Adrenal gland (tissue), 12 donors: Measurements from ENCODE around the gene PFN1. TPM values are rescaled to one million over a fixed set of nuclear protein-coding genes. Genes with fewer than 3 reads are reported as not detected.
A peak's percentile ranks its signal among the peaks of the same experiment; 100 is the strongest.

ENCODE experiments used
- DNase-seq, 7 donors: peaks; one replicate each; pipeline ENCODE4 v3.0.0-alpha.2; 2019 to 2020
- H3K27ac ChIP-seq, 5 donors: fragments of 200-600 bp; sonication (generic) in 4 of 5; 1 replicate in 3 of 5; 2 replicates in 2 of 5; pipeline versions ENCODE4 v1.5.1 to v1.8.0; 2016 to 2020; ENCODE audit warnings: mild to moderate bottlenecking in 1 of 5
- H3K27me3 ChIP-seq: fragments of 200-600 bp; 2 replicates; pipeline ENCODE4 v1.8.0; 2021
- H3K36me3 ChIP-seq, 2 donors: fragments of 200-600 bp; replicated peaks in 1 of 2; 1 replicate in 1 of 2; 2 replicates in 1 of 2; pipeline versions ENCODE4 v1.5.1 to v1.8.0; 2018 to 2022
- H3K4me1 ChIP-seq, 2 donors: fragments of 200-600 bp; replicated peaks in 1 of 2; 1 replicate in 1 of 2; 2 replicates in 1 of 2; pipeline versions ENCODE4 v1.5.1 to v1.8.0; 2018 to 2021
- H3K4me3 ChIP-seq, 4 donors: fragments of 200-600 bp; sonication (generic) in 3 of 4; one replicate each; pipeline ENCODE4 v1.5.1; 2016 to 2018
- H3K9me3 ChIP-seq, 3 donors: fragments of 200-600 bp; sonication (generic) in 1 of 3; replicated peaks in 1 of 3; 1 replicate in 2 of 3; 2 replicates in 1 of 3; pipeline versions ENCODE4 v1.5.1 to v1.8.0; 2016 to 2021
- POLR2A ChIP-seq, 2 donors: fragments of 450-650 bp; IDR thresholded peaks; one replicate each; pipeline ENCODE4 v1.6.1; 2017; ENCODE audit warnings: antibody characterized with exemption in 2 of 2, mild to moderate bottlenecking in 2 of 2, moderate library complexity in 1 of 2
- WGBS, 4 donors: extraction: QIAGEN DNeasy Blood & Tissue Kit in 2 of 4; methylation state at CpG; one replicate each; pipeline versions ENCODE4 v1.1.5 to v1.1.7; 2013 to 2017; 5-methylcytosine and 5-hydroxymethylcytosine counted together
- intact Hi-C, 2 donors: fragments of 100-400 bp; cut with DNase I; formaldehyde crosslinking; loops; one replicate each; pipeline versions ENCODE4 v1.14.1 to v1.15.0; 2022 to 2023
- polyA plus RNA-seq, 3 donors: library from polyadenylated mRNA; stranded (reverse); fragments of 200-250 nt in 2 of 3; fragments of 350-450 nt in 1 of 3; fragmentation: Illumina TruSeq in 1 of 3; extraction: RNeasy Lipid Tissue Mini Kit (QIAGEN cat#74804) in 1 of 3; gene quantifications; one replicate each; pipeline ENCODE4 v1.2.3, GENCODE V29; 2013 to 2014
- total RNA-seq, 9 donors: library from RNA; depleted of rRNA in 4 of 9; stranded (reverse); fragments of >200 nt in 4 of 9; fragments of 120-200 nt in 1 of 9; fragmentation: NEBNext Ultra II Directional in 1 of 9; extraction: Animal tissue kit (Norgen Biotek cat#: 25700) in 1 of 9; gene quantifications; one replicate each; pipeline versions ENCODE4 v1.1.0 to v1.2.4, GENCODE V29; 2013 to 2023
- TF ChIP-seq, protein P1 (sequence below), 6 experiments: fragments of 450-650 bp in 4 of 6; fragments of 200-600 bp in 2 of 6; sonication (generic) in 1 of 6; IDR thresholded peaks; 1 replicate in 5 of 6; 2 replicates in 1 of 6; pipeline versions ENCODE4 v1.5.1 to v1.8.0; 2016 to 2021; ENCODE audit warnings: antibody characterized with exemption in 6 of 6, mild to moderate bottlenecking in 2 of 6, moderate library complexity in 1 of 6
- donor health status: healthy with polysubstance abuse.
- donor health status: Bipolar disorder and iron deficiency.
- donor health status: DM: yes; HTN: yes; CAD: no.
- donor health status: DM: no; HTN: no; CAD: no.
- donor health status: DM: no; HTN: no; CAD: no.
- donor health status: DM: yes; HTN: yes; CAD: no.

PFN1 gene
- total and polyA plus RNA-seq, 12 donors, result 310 to 1,056 (median 423) TPM

DNA sequence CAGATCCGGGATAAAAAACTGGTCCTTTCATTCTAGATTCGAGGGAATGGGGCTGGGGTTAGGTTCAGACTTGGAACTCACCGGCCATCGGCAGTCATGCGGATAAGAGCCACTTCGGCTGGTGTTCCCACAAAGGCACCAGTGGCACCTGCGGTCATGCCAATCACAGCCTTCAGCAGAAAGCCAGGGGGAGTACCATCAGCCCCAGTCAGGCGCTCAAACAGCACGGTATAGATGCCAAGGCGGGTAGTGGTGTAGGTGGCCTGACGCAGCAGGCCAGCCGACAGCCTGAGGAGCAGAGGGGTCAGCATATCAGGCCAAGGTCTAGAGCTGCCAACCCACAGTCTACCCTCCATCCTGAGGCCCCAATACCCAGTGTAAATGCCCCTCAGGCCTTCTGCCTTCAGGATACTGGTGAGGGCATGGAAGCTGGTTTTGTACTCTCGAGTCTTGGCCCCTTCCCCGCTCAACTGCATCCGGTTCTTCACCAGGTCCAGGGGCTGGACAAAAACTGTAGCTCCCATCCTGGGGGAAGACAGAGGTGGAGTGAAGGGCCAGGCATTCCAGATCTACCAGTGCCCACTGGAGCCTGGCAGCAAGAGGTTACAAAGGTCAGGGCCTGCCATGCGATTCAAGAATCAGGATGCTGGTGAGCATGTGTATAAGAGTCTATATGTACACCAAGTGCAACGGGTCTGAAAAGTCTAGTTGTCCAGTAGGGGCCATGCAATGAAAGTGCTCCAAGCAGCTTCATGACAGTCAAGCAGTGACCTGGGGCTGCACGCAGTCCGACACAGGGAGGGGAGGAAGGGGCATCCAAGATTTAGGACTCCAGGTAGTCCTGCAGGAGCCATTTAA lies 9.4 kb downstream of the PFN1 start:
- no peaks in the 10 kb centered on the region for H3K9me3 ChIP-seq
- TF ChIP-seq, protein P1, sequence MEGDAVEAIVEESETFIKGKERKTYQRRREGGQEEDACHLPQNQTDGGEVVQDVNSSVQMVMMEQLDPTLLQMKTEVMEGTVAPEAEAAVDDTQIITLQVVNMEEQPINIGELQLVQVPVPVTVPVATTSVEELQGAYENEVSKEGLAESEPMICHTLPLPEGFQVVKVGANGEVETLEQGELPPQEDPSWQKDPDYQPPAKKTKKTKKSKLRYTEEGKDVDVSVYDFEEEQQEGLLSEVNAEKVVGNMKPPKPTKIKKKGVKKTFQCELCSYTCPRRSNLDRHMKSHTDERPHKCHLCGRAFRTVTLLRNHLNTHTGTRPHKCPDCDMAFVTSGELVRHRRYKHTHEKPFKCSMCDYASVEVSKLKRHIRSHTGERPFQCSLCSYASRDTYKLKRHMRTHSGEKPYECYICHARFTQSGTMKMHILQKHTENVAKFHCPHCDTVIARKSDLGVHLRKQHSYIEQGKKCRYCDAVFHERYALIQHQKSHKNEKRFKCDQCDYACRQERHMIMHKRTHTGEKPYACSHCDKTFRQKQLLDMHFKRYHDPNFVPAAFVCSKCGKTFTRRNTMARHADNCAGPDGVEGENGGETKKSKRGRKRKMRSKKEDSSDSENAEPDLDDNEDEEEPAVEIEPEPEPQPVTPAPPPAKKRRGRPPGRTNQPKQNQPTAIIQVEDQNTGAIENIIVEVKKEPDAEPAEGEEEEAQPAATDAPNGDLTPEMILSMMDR (IDR thresholded peaks at IDR 0.05), result no peak
- no peak for TF ChIP-seq POLR2A (IDR thresholded peaks at IDR 0.05)
- WGBS, 4 donors, result 52 to 65% (median 59%) methylated on average over 11 to 19 of the region's 19 CpGs

DNA sequence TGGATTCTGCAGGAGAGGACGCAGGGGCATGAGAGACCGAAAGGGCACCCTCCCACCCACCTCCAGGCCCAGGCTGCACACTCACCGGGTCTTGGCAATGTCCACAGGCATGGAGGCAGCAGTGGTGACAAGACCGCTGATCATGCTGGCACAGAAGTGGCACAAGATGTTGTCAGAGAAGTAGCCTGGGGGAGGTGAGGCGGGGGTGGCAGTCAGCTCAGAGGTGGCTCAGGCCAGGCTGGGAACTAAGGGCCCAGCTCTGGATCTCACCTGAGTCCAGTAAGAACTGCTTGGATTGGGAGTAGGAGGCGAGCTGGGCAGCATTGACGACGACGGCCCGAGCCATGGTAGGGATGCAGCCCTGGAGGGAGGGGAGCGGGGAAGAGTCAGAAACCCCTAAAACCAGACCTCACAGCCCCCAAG lies 10.2 kb downstream of the PFN1 start:
- Histone ChIP-seq H3K27ac (no peak overlapping the region), H3K27me3 (no peaks in the 10 kb centered on the region), H3K36me3 (peaks cover 0 to 25% of the 10 kb centered on the region in 2 donors), H3K4me3 (no peak overlapping the region), H3K4me1 (peaks cover 17 to 35% of the 10 kb centered on the region in 2 donors), H3K9me3 (no peaks in the 10 kb centered on the region)
- TF ChIP-seq, protein P1 (IDR thresholded peaks at IDR 0.05), result no peak
- no peak for TF ChIP-seq POLR2A (IDR thresholded peaks at IDR 0.05)
- WGBS, 4 donors, result 85 to 89% (median 86%) methylated on average over 11 of the region's 11 CpGs
- intact Hi-C loops, result loop anchor here (5.0 to 10.0 kb wide), 2 partner anchors 47 to 59 kb away; partner anchors contain the start of genes CAMTA2 (in 1 of the 2), INCA1 (in 1 of the 2) and KIF1C (in 1 of the 2)
- DNase-seq, result no peak

More for the DNA sequence above, 9.4 kb downstream of the PFN1 start:
- intact Hi-C loops, result loop anchor here (5.0 to 10.0 kb wide), 2 partner anchors 46 to 58 kb away; partner anchors contain the start of genes CAMTA2 (in 1 of the 2), INCA1 (in 1 of the 2) and KIF1C (in 1 of the 2)
- Histone ChIP-seq H3K36me3 (peaks cover 0 to 33% of the 10 kb centered on the region in 2 donors), H3K27me3 (no peaks in the 10 kb centered on the region), H3K4me1 (peaks cover 17 to 34% of the 10 kb centered on the region in 2 donors), H3K27ac (peak overlapping the region; percentile 49 to 93 (median 90)), H3K4me3 (peak overlapping the region; percentile 21 to 95 (median 80))
- DNase-seq, result no peak

DNA sequence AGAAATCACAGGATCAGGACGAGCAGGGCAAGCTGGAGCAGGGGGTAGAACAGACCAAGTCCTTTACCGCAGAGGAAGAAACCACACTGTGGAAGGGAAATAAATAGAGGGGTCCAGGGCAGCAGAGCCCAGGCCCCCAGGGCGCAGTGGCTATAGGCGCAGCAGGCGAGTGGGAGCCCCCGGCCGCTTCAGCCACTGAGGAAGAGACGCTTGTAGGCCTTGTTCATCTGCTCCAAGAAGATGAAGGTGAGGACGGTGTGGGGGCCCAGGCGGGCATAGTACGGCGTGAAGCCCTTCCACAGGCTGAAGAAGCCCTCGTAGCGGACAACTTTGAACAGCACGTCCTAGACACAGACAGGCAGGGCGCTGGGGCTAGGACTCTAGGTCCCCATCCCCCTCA lies 10.8 kb downstream of the PFN1 start:
- no peak for DNase-seq
- no peaks in the 10 kb centered on the region for H3K9me3 ChIP-seq
- intact Hi-C loops, result loop anchor here (5.0 to 10.0 kb wide), 2 partner anchors 47 to 60 kb away; partner anchors contain the start of genes CAMTA2 (in 1 of the 2), INCA1 (in 1 of the 2) and KIF1C (in 1 of the 2)
- H3K4me3 ChIP-seq, result no peak overlapping the region
- 94% methylated on average over 11 to 16 of the region's 16 CpGs for WGBS, 4 donors
- no peak for TF ChIP-seq POLR2A (IDR thresholded peaks at IDR 0.05)
- TF ChIP-seq, protein P1 (IDR thresholded peaks at IDR 0.05), result no peak
- H3K27me3 ChIP-seq, result no peaks in the 10 kb centered on the region
- peaks cover 17 to 35% of the 10 kb centered on the region in 2 donors for H3K4me1 ChIP-seq
- no peak overlapping the region for H3K27ac ChIP-seq
- H3K36me3 ChIP-seq, result peaks cover 0 to 19% of the 10 kb centered on the region in 2 donors

DNA sequence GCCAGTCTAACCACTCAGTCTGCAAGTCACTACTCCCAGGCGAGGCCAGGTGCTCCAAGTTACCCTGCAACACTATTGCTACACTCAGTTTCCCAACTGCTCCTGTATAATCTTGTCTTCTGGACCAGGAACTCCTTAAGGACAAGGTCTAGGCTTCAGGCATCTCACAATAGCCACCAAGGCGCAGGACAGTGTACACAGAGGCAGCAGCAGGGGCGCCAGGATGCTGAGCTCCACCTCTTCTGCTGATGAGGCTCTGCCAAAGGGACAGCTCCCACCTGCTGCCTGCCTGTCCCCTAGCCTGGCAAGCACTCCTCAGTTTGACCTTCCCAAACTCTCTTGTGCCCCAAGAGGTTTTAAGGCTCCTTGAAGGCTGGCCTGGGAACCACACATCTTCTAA lies 11.9 kb downstream of the PFN1 start:
- Histone ChIP-seq H3K27ac (no peak overlapping the region), H3K36me3 (peaks cover 0 to 12% of the 10 kb centered on the region in 2 donors), H3K4me3 (no peak overlapping the region), H3K9me3 (no peaks in the 10 kb centered on the region), H3K4me1 (peaks cover 15 to 28% of the 10 kb centered on the region in 2 donors), H3K27me3 (no peaks in the 10 kb centered on the region)
- DNase-seq, result no peak
- TF ChIP-seq, protein P1 (IDR thresholded peaks at IDR 0.05), result no peak
- no peak for TF ChIP-seq POLR2A (IDR thresholded peaks at IDR 0.05)
- intact Hi-C loops, result loop anchor here (5.0 to 10.0 kb wide), 2 partner anchors 48 to 61 kb away; partner anchors contain the start of genes CAMTA2 (in 1 of the 2), INCA1 (in 1 of the 2) and KIF1C (in 1 of the 2)
- WGBS, 4 donors, result 82 to 100% (median 92%) methylated on average over 3 of the region's 3 CpGs
